Brain microvascular endothelial cell (primary cell): ENCODE results near the gene CACNA1E.
"Not testable (repeated sequence)": the region's sequence is repeated elsewhere in the genome, so short reads cannot be mapped to it uniquely, and the experiment has no call there.

Experiments used
- DNase-seq: peaks from one replicate; pipeline ENCODE4 v3.0.0-alpha.2; 2020
- H3K27ac ChIP-seq: fragments of 250-450 bp; sonication (Bioruptor Pico); 2 replicates; pipeline ENCODE4 v1.5.1; 2020; ENCODE audit warnings: mild to moderate bottlenecking, moderate library complexity
- H3K27me3 ChIP-seq: fragments of 250-450 bp; sonication (Bioruptor Pico); replicated peaks from 2 replicates; pipeline ENCODE4 v1.5.1; 2020; ENCODE audit warnings: mild to moderate bottlenecking
- H3K36me3 ChIP-seq: fragments of 250-450 bp; sonication (Bioruptor Pico); replicated peaks from 2 replicates; pipeline ENCODE4 v1.5.1; 2020; ENCODE audit warnings: mild to moderate bottlenecking
- H3K4me3 ChIP-seq: 2 replicates; pipeline ENCODE4 v1.5.1; 2011; ENCODE audit warnings: low read depth, mild to moderate bottlenecking, control low read depth, low read length, moderate library complexity
- CTCF ChIP-seq: IDR thresholded peaks from 2 replicates; pipeline ENCODE4 v1.5.1; 2011; ENCODE audit warnings: low read depth, mild to moderate bottlenecking, moderate library complexity, low read length, control low read depth, inconsistent platforms; ENCODE audit errors: missing control alignments
- in situ Hi-C: cut with HindIII; loops from 2 replicates; pipeline ENCODE4 v1.10.0; 2017; ENCODE audit warnings: low sequenced_read_pairs, low pct_ligation_motif_present

CACNA1E gene

GRCh38 chr1:181531951-181532600 lies 48.8 kb downstream of the CACNA1E start:
- no peak overlapping the region for H3K27ac ChIP-seq
- no peak for TF ChIP-seq CTCF
- H3K27me3 ChIP-seq, result no peaks in the 10 kb centered on the region
- H3K4me3 ChIP-seq, result no peak overlapping the region
- no peaks in the 10 kb centered on the region for H3K36me3 ChIP-seq
- DNase-seq, result no peak
- in situ Hi-C loops, result no loop called here

DNA sequence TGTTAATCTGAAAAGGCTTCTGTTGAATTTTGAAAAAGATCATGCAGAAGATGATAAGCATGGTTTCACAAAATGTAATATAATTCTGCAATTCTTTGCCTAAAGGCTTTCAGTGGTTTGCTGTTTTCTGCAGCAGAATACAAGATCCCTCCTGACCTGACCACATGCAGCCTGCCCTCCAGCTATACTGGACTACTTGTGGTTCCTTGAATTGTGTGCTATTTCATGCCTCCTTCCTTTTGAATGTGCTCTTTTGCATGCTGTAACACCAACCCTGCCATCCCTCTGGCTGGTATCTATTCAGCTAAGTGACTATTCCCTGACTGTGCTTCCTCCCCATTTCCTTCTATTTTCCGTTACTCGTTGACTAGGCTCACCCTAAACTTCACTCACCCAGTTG lies 55.5 kb downstream of the CACNA1E start:
- no peak for DNase-seq
- no peak for TF ChIP-seq CTCF
- Histone ChIP-seq H3K27me3 (no peaks in the 10 kb centered on the region), H3K4me3 (no peak overlapping the region), H3K27ac (no peak overlapping the region), H3K36me3 (no peaks in the 10 kb centered on the region)
- in situ Hi-C loops, result no loop called here

GRCh38 chr1:181541458-181541857 lies 58.1 kb downstream of the CACNA1E start:
- in situ Hi-C loops, result no loop called here
- no peak overlapping the region for H3K27ac ChIP-seq
- TF ChIP-seq CTCF, result no peak
- DNase-seq, result no peak
- H3K27me3 ChIP-seq, result no peaks in the 10 kb centered on the region
- H3K4me3 ChIP-seq, result no peak overlapping the region
- H3K36me3 ChIP-seq, result no peaks in the 10 kb centered on the region

- peak; percentile 1 for DNase-seq
- no peak overlapping the region for H3K4me3 ChIP-seq
- H3K27ac ChIP-seq, result no peak overlapping the region
These were observed 58.6 kb downstream of the CACNA1E start for GRCh38 chr1:181541947-181542346.

GRCh38 chr1:181542406-181542805 lies 59.1 kb downstream of the CACNA1E start:
- in situ Hi-C loops, DNase-seq, H3K27ac ChIP-seq, H3K36me3 ChIP-seq, H3K4me3 ChIP-seq, H3K27me3 ChIP-seq: not testable (repeated sequence)

More at GRCh38 chr1:181541947-181542346, 58.6 kb downstream of the CACNA1E start:
- Histone ChIP-seq H3K27me3 (no peaks in the 10 kb centered on the region), H3K36me3 (no peaks in the 10 kb centered on the region)
- in situ Hi-C loops, result no loop called here
- no peak for TF ChIP-seq CTCF

DNA sequence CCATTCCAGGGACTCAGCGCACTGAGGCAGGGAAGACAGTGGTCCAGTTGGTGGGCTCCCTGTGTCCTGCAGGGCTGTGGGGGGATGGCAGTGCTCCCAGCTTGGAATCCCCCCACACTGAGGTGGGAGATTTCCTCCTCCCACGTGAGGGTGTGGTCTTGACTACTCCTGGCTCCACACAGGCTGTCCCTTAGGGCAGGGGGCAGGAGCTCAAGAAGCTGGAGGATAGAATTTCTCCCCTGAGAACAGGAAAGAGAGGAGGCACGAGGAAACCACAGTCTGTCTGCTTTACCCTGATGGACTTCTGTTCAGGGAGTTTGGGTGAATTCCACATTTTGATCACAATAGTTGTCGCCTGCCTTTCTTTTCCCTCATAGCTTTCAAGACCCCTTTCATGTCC lies 62.1 kb downstream of the CACNA1E start:
- Histone ChIP-seq H3K36me3 (no peaks in the 10 kb centered on the region), H3K27me3 (no peaks in the 10 kb centered on the region), H3K27ac (no peak overlapping the region), H3K4me3 (no peak overlapping the region)
- no peak for TF ChIP-seq CTCF
- in situ Hi-C loops, result no loop called here
- DNase-seq, result no peak
